ENCODE measurements around the gene NDUFA3. TPM values are rescaled to one million over a fixed set of nuclear protein-coding genes. Genes with fewer than 3 reads are reported as not detected.

NDUFA3 gene
- 65.7 TPM for total RNA-seq
- 100 to 1,000 TPM; 404 to 577 (median 444) TPM for polyA plus RNA-seq

GRCh38 chr19:54102421-54103169 is at the start of gene NDUFA3:
Gene NDUFA3 (plus strand): TSS chr19:54102855. CDS start chr19:54102879, 24 bp downstream.
- peak; percentile 97 to 99 (median 98) for DNase-seq
- Histone ChIP-seq H3K27ac (ENCODE audit: insufficient read depth, low read length, poor library complexity, severe bottlenecking) (peak within 1 kb of the TSS; percentile 74), H3K4me3 (ENCODE audit: low read depth, low read length) (peak within 1 kb of the TSS; percentile 86), H3K9me3 (ENCODE audit: control insufficient read depth in 2 of 2, low read length in 2 of 2) (no peaks in the 10 kb centered on the region), H3K4me1 (ENCODE audit: control insufficient read depth, insufficient read depth, low read length, poor library complexity, severe bottlenecking) (peaks cover 12% of the 10 kb centered on the region), H3K27me3 (ENCODE audit: control insufficient read depth, insufficient read depth, low read length) (no peaks in the 10 kb centered on the region), H3K36me3 (ENCODE audit: control insufficient read depth, insufficient read depth, low read length) (peaks cover 21% of the 10 kb centered on the region)
- Mint-ChIP-seq H3K4me1 (peaks cover 9 to 39% (median 14%) of the 10 kb centered on the region in 4 donors), H3K27ac (peak within 1 kb of the TSS; percentile 93 to 98 (median 94)), H3K4me3 (peak within 1 kb of the TSS; percentile 86 to 99 (median 98)), H3K36me3 (peaks cover 17% of the 10 kb centered on the region), H3K9me3 (no peaks in the 10 kb centered on the region), H3K27me3 (peaks cover 5% of the 10 kb centered on the region)
- ATAC-seq (ENCODE audit: low read depth in 2 of 2) = peak; percentile 99

GRCh38 chr19:54062643-54063042 is 40.0 kb upstream of the NDUFA3 start:
- H3K36me3 Mint-ChIP-seq = no peaks in the 10 kb centered on the region
- Histone ChIP-seq H3K4me3 (ENCODE audit: low read depth, low read length) (no peak overlapping the region), H3K4me1 (ENCODE audit: control insufficient read depth, insufficient read depth, low read length, poor library complexity, severe bottlenecking) (no peaks in the 10 kb centered on the region), H3K36me3 (ENCODE audit: control insufficient read depth, insufficient read depth, low read length) (no peaks in the 10 kb centered on the region), H3K9me3 (ENCODE audit: control insufficient read depth in 2 of 2, low read length in 2 of 2) (no peaks in the 10 kb centered on the region), H3K27me3 (ENCODE audit: control insufficient read depth, insufficient read depth, low read length) (no peaks in the 10 kb centered on the region), H3K27ac (ENCODE audit: insufficient read depth, low read length, poor library complexity, severe bottlenecking) (no peak overlapping the region)
- peaks cover 0 to 2% (median 0%) of the 10 kb centered on the region in 7 donors for H3K9me3 Mint-ChIP-seq
- H3K27me3 Mint-ChIP-seq = peaks cover 10% of the 10 kb centered on the region
- DNase-seq (no peak), ATAC-seq (ENCODE audit: low read depth in 2 of 2) (no peak)
- H3K4me1 Mint-ChIP-seq = no peaks in the 10 kb centered on the region
- H3K4me3 Mint-ChIP-seq = no peak overlapping the region
- H3K27ac Mint-ChIP-seq = no peak overlapping the region

- H3K4me1 ChIP-seq (ENCODE audit: control insufficient read depth, insufficient read depth, low read length, poor library complexity, severe bottlenecking) = no peaks in the 10 kb centered on the region
- DNase-seq (no peak), ATAC-seq (ENCODE audit: low read depth in 2 of 2) (no peak)
- Mint-ChIP-seq H3K27me3 (peaks cover 10% of the 10 kb centered on the region), H3K27ac (no peak within 1 kb of the TSS), H3K4me3 (no peak within 1 kb of the TSS), H3K9me3 (peaks cover 0 to 2% (median 0%) of the 10 kb centered on the region in 7 donors), H3K4me1 (no peaks in the 10 kb centered on the region), H3K36me3 (no peaks in the 10 kb centered on the region)
- no peaks in the 10 kb centered on the region for H3K36me3 ChIP-seq (ENCODE audit: control insufficient read depth, insufficient read depth, low read length)
- no peak within 1 kb of the TSS for H3K4me3 ChIP-seq (ENCODE audit: low read depth, low read length)
- H3K27me3 ChIP-seq (ENCODE audit: control insufficient read depth, insufficient read depth, low read length) = no peaks in the 10 kb centered on the region
- H3K9me3 ChIP-seq (ENCODE audit: control insufficient read depth in 2 of 2, low read length in 2 of 2) = no peaks in the 10 kb centered on the region
- no peak within 1 kb of the TSS for H3K27ac ChIP-seq (ENCODE audit: insufficient read depth, low read length, poor library complexity, severe bottlenecking)
Measured at GRCh38 chr19:54063350-54064116, 39.1 kb upstream of the NDUFA3 start, which contains the start of gene VSTM1. Gene VSTM1 (minus strand): TSS chr19:54063897. CDS start chr19:54063777, 120 bp downstream.

GRCh38 chr19:54069470-54069869 is 33.2 kb upstream of the NDUFA3 start:
- ATAC-seq (ENCODE audit: low read depth in 2 of 2) (no peak), DNase-seq (no peak)
- H3K4me3 ChIP-seq (ENCODE audit: low read depth, low read length) = no peak overlapping the region
- H3K27me3 ChIP-seq (ENCODE audit: control insufficient read depth, insufficient read depth, low read length) = no peaks in the 10 kb centered on the region
- Mint-ChIP-seq H3K36me3 (no peaks in the 10 kb centered on the region), H3K9me3 (peaks cover 0 to 6% (median 2%) of the 10 kb centered on the region in 7 donors), H3K27me3 (peaks cover 6% of the 10 kb centered on the region), H3K27ac (no peak overlapping the region), H3K4me3 (no peak overlapping the region), H3K4me1 (no peaks in the 10 kb centered on the region)
- H3K36me3 ChIP-seq (ENCODE audit: control insufficient read depth, insufficient read depth, low read length) = no peaks in the 10 kb centered on the region
- H3K27ac ChIP-seq (ENCODE audit: insufficient read depth, low read length, poor library complexity, severe bottlenecking) = no peak overlapping the region
- no peaks in the 10 kb centered on the region for H3K4me1 ChIP-seq (ENCODE audit: control insufficient read depth, insufficient read depth, low read length, poor library complexity, severe bottlenecking)
- no peaks in the 10 kb centered on the region for H3K9me3 ChIP-seq (ENCODE audit: control insufficient read depth in 2 of 2, low read length in 2 of 2)

- H3K27me3 Mint-ChIP-seq = no peaks in the 10 kb centered on the region
- H3K9me3 Mint-ChIP-seq = peaks cover 0 to 6% (median 1%) of the 10 kb centered on the region in 7 donors
- H3K4me3 Mint-ChIP-seq = no peak overlapping the region
- no peaks in the 10 kb centered on the region for H3K9me3 ChIP-seq (ENCODE audit: control insufficient read depth in 2 of 2, low read length in 2 of 2)
- H3K36me3 Mint-ChIP-seq = no peaks in the 10 kb centered on the region
- H3K27me3 ChIP-seq (ENCODE audit: control insufficient read depth, insufficient read depth, low read length) = no peaks in the 10 kb centered on the region
- H3K27ac ChIP-seq (ENCODE audit: insufficient read depth, low read length, poor library complexity, severe bottlenecking) = no peak overlapping the region
- no peak overlapping the region for H3K27ac Mint-ChIP-seq
- ATAC-seq (ENCODE audit: low read depth in 2 of 2) = no peak
- no peak overlapping the region for H3K4me3 ChIP-seq (ENCODE audit: low read depth, low read length)
- no peak for DNase-seq
- no peaks in the 10 kb centered on the region for H3K36me3 ChIP-seq (ENCODE audit: control insufficient read depth, insufficient read depth, low read length)
- H3K4me1 Mint-ChIP-seq = no peaks in the 10 kb centered on the region
- H3K4me1 ChIP-seq (ENCODE audit: control insufficient read depth, insufficient read depth, low read length, poor library complexity, severe bottlenecking) = no peaks in the 10 kb centered on the region
Measured at GRCh38 chr19:54073829-54074228, 28.8 kb upstream of the NDUFA3 start.

DNA sequence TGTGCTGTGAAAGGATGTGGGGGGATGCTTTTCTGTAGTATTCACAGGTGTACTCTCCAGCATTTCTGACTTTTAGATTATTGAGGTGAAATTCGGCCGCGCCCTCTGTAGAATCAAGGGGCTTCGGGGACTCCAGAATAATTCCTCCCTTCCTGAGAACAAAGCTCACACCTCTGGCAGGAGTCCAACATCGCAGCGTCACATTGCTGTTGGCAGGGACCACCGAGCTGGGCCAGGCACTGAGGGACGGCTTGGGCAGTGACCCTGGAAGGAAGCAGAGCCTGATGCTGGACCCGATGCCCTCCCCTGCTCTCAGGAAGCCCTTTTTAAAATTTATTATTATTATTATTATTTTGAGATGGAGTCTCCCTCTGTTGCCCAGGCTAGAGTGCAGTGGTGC is 27.8 kb upstream of the NDUFA3 start:
- peaks cover 0 to 6% (median 1%) of the 10 kb centered on the region in 7 donors for H3K9me3 Mint-ChIP-seq
- no peaks in the 10 kb centered on the region for H3K36me3 Mint-ChIP-seq
- no peaks in the 10 kb centered on the region for H3K27me3 Mint-ChIP-seq
- Histone ChIP-seq H3K27me3 (ENCODE audit: control insufficient read depth, insufficient read depth, low read length) (no peaks in the 10 kb centered on the region), H3K9me3 (ENCODE audit: control insufficient read depth in 2 of 2, low read length in 2 of 2) (no peaks in the 10 kb centered on the region), H3K36me3 (ENCODE audit: control insufficient read depth, insufficient read depth, low read length) (no peaks in the 10 kb centered on the region), H3K4me1 (ENCODE audit: control insufficient read depth, insufficient read depth, low read length, poor library complexity, severe bottlenecking) (no peaks in the 10 kb centered on the region), H3K27ac (ENCODE audit: insufficient read depth, low read length, poor library complexity, severe bottlenecking) (no peak overlapping the region), H3K4me3 (ENCODE audit: low read depth, low read length) (no peak overlapping the region)
- no peaks in the 10 kb centered on the region for H3K4me1 Mint-ChIP-seq
- DNase-seq (no peak), ATAC-seq (ENCODE audit: low read depth in 2 of 2) (no peak)
- no peak overlapping the region for H3K4me3 Mint-ChIP-seq
- H3K27ac Mint-ChIP-seq = no peak overlapping the region

DNA sequence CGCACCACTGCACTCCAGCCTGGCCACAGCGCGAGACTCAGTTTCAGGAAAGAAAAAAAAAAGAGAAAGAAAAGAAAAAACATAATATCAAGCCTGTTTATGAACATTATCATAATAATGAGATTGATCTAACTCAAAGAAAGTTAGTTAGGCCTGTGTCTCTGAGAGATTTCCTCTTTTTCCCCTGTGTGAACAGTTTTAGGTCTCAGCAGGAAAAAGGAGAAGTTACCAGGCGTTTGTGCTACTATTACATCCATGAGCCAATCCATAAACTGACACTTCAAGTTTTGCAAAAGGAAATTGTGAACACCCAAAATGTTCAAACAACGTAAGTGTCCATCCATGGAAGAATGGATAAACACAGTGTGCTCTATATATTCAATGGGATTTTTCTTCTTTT is 25.3 kb upstream of the NDUFA3 start:
- Histone ChIP-seq H3K9me3 (ENCODE audit: control insufficient read depth in 2 of 2, low read length in 2 of 2) (peaks cover 5 to 8% of the 10 kb centered on the region in 2 experiments), H3K4me3 (ENCODE audit: low read depth, low read length) (no peak overlapping the region), H3K36me3 (ENCODE audit: control insufficient read depth, insufficient read depth, low read length) (no peaks in the 10 kb centered on the region), H3K27me3 (ENCODE audit: control insufficient read depth, insufficient read depth, low read length) (no peaks in the 10 kb centered on the region), H3K27ac (ENCODE audit: insufficient read depth, low read length, poor library complexity, severe bottlenecking) (no peak overlapping the region), H3K4me1 (ENCODE audit: control insufficient read depth, insufficient read depth, low read length, poor library complexity, severe bottlenecking) (no peaks in the 10 kb centered on the region)
- Mint-ChIP-seq H3K36me3 (no peaks in the 10 kb centered on the region), H3K4me1 (no peaks in the 10 kb centered on the region), H3K4me3 (no peak overlapping the region), H3K27me3 (no peaks in the 10 kb centered on the region), H3K9me3 (peaks cover 0 to 7% (median 0%) of the 10 kb centered on the region in 7 donors), H3K27ac (no peak overlapping the region)
- no peak for DNase-seq
- no peak for ATAC-seq (ENCODE audit: low read depth in 2 of 2)
